ENCODE measurements around the gene HAND2. TPM values are rescaled to one million over a fixed set of nuclear protein-coding genes. Genes with fewer than 3 reads are reported as not detected.

The HAND2 gene
- not detected for polyA plus RNA-seq (2012; ENCODE audit: low read depth, missing spikeins)

GRCh38 chr4:173529477-173530325 is at the start of gene HAND2:
Gene HAND2, minus strand, starts transcription at chr4:173530229. Its CDS starts 940 bp downstream, at chr4:173529289.
- TF ChIP-seq TAF1 (IDR thresholded peaks at IDR 0.05; ENCODE audit: low read depth, low read length) (no peak), SPI1 (IDR thresholded peaks at IDR 0.05; ENCODE audit: low read depth, low read length) (no peak), POLR2A (IDR thresholded peaks at IDR 0.05; ENCODE audit: low read depth, low read length) (no peak), POLR2AphosphoS5 (IDR thresholded peaks at IDR 0.05; ENCODE audit: low read depth, low read length) (no peak), PAX5 (IDR thresholded peaks at IDR 0.05; ENCODE audit: insufficient read depth, low read length, severe bottlenecking) (no peak), POU2F2 (IDR thresholded peaks at IDR 0.05; ENCODE audit: low read depth, low read length) (no peak)
- no peak for DNase-seq (ENCODE audit: insufficient read length, low spot score)
- no peak for FAIRE-seq

GRCh38 chr4:173578956-173579355 is 48.9 kb upstream of the HAND2 start:
- no peak for FAIRE-seq

DNA sequence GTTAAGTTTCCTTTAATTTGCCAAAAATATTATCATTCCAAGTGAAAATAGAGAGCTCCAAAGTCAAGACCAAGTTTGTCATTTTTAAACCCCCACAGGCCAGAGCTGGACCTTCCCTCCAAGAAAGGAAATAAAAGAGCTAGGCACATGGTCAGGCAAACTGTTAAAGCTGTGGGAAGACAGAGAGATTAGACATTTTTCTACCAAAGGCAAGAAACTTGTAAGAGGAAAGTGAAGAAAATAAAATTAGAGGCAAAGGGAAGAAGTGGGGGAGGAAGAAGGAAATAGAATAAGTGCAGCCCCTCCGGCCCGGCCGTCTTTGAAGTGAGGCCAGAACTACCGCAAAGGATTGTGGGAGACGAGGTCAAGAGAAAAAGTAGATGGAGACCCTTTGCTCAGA is 47.9 kb upstream of the HAND2 start:
- no peak for FAIRE-seq
- DNase-seq (ENCODE audit: insufficient read length, low spot score): no peak
- no peak for TF ChIP-seq SPI1 (IDR thresholded peaks at IDR 0.05; ENCODE audit: low read depth, low read length)
- no peak for TF ChIP-seq PAX5 (IDR thresholded peaks at IDR 0.05; ENCODE audit: insufficient read depth, low read length, severe bottlenecking)
- TF ChIP-seq POLR2AphosphoS5 (IDR thresholded peaks at IDR 0.05; ENCODE audit: low read depth, low read length): no peak
- no peak for TF ChIP-seq TAF1 (IDR thresholded peaks at IDR 0.05; ENCODE audit: low read depth, low read length)
- TF ChIP-seq POLR2A (IDR thresholded peaks at IDR 0.05; ENCODE audit: low read depth, low read length): no peak
- TF ChIP-seq POU2F2 (IDR thresholded peaks at IDR 0.05; ENCODE audit: low read depth, low read length): no peak

More at GRCh38 chr4:173578956-173579355, 48.9 kb upstream of the HAND2 start:
- no peak for DNase-seq (ENCODE audit: insufficient read length, low spot score)
- no peak for TF ChIP-seq POU2F2 (IDR thresholded peaks at IDR 0.05; ENCODE audit: low read depth, low read length)
- no peak for TF ChIP-seq POLR2A (IDR thresholded peaks at IDR 0.05; ENCODE audit: low read depth, low read length)
- no peak for TF ChIP-seq PAX5 (IDR thresholded peaks at IDR 0.05; ENCODE audit: insufficient read depth, low read length, severe bottlenecking)
- no peak for TF ChIP-seq POLR2AphosphoS5 (IDR thresholded peaks at IDR 0.05; ENCODE audit: low read depth, low read length)
- no peak for TF ChIP-seq SPI1 (IDR thresholded peaks at IDR 0.05; ENCODE audit: low read depth, low read length)
- TF ChIP-seq TAF1 (IDR thresholded peaks at IDR 0.05; ENCODE audit: low read depth, low read length): no peak

GRCh38 chr4:173575482-173576152 is 45.6 kb upstream of the HAND2 start:
- TF ChIP-seq POLR2AphosphoS5 (IDR thresholded peaks at IDR 0.05; ENCODE audit: low read depth, low read length): no peak
- no peak for TF ChIP-seq POU2F2 (IDR thresholded peaks at IDR 0.05; ENCODE audit: low read depth, low read length)
- TF ChIP-seq PAX5 (IDR thresholded peaks at IDR 0.05; ENCODE audit: insufficient read depth, low read length, severe bottlenecking): no peak
- no peak for TF ChIP-seq POLR2A (IDR thresholded peaks at IDR 0.05; ENCODE audit: low read depth, low read length)
- TF ChIP-seq SPI1 (IDR thresholded peaks at IDR 0.05; ENCODE audit: low read depth, low read length): no peak
- TF ChIP-seq TAF1 (IDR thresholded peaks at IDR 0.05; ENCODE audit: low read depth, low read length): no peak
- FAIRE-seq (no peak), DNase-seq (ENCODE audit: insufficient read length, low spot score) (no peak)

DNA sequence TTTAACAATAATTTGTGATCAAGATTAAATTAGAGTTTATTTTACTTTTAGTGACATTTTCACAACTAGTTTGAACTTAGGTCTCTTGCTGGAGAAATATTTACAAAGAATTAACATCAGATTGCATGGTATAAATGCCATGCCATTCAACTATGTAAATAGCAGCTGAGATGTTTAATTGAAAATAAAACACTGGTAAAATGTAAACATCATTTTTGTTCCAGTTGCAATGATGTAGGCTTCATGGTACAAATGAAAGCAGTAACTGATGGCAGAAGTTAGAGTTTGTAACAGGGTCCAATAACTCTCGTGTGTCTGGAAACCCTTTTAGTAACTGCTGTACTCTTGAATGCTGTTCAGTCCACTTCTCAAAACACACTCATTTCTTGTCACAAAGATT is 43.7 kb upstream of the HAND2 start:
- TF ChIP-seq SPI1 (IDR thresholded peaks at IDR 0.05; ENCODE audit: low read depth, low read length) (no peak), PAX5 (IDR thresholded peaks at IDR 0.05; ENCODE audit: insufficient read depth, low read length, severe bottlenecking) (no peak), POU2F2 (IDR thresholded peaks at IDR 0.05; ENCODE audit: low read depth, low read length) (no peak), POLR2A (IDR thresholded peaks at IDR 0.05; ENCODE audit: low read depth, low read length) (no peak), TAF1 (IDR thresholded peaks at IDR 0.05; ENCODE audit: low read depth, low read length) (no peak), POLR2AphosphoS5 (IDR thresholded peaks at IDR 0.05; ENCODE audit: low read depth, low read length) (no peak)
- FAIRE-seq (no peak), DNase-seq (ENCODE audit: insufficient read length, low spot score) (no peak)

DNA sequence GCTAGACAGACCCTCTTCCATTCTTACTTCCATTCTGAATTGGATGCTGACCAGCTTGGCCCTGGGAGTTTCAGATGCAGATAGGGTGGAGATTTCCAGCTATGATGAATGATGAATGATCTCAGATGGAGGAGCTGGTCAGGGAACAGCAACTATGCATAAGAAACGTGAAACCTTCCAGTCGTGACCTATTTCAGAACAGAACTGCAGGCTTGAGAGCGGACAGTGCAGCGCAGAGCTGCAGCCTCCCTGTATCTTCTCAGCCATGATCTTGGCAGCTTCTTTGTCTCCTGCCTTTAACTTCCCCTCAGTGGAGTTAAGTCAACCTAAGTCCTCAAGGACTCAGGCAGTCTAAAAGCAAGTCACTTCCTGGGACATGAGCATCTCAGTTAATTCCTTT is 43.3 kb upstream of the HAND2 start:
- TF ChIP-seq TAF1 (IDR thresholded peaks at IDR 0.05; ENCODE audit: low read depth, low read length) (no peak), PAX5 (IDR thresholded peaks at IDR 0.05; ENCODE audit: insufficient read depth, low read length, severe bottlenecking) (no peak), POLR2AphosphoS5 (IDR thresholded peaks at IDR 0.05; ENCODE audit: low read depth, low read length) (no peak), SPI1 (IDR thresholded peaks at IDR 0.05; ENCODE audit: low read depth, low read length) (no peak), POU2F2 (IDR thresholded peaks at IDR 0.05; ENCODE audit: low read depth, low read length) (no peak), POLR2A (IDR thresholded peaks at IDR 0.05; ENCODE audit: low read depth, low read length) (no peak)
- DNase-seq (ENCODE audit: insufficient read length, low spot score) (no peak), FAIRE-seq (no peak)

DNA sequence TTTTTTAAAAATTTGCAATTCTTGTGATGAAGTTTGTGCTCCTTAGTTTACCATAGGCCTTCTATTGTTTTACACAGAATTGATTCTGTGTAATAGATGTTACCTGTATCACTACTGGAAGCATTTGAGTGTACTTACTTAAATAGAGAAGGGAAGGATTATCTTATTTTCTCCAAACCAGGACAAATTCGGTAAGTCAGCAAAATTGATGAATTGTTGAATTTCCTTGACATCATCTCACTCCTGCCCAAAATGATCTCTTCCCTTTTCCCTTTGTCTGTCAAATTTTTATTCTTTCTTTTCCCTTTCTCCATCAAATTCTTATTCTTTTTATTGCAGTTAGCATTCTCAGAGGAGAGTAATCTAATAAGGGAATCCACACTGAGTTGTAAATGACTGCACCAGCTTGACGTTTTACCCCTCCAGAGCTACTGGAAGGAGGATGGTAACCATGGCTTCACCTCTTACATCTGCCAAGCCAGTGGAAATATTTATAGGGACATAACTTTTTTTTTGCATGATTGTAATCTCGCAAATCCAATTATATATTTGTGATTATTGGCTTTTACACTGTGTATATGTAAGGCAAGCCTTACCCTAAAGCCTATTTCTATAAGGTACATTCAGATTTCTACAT is 42.6 kb upstream of the HAND2 start:
- TF ChIP-seq POLR2AphosphoS5 (IDR thresholded peaks at IDR 0.05; ENCODE audit: low read depth, low read length) (no peak), TAF1 (IDR thresholded peaks at IDR 0.05; ENCODE audit: low read depth, low read length) (no peak), POLR2A (IDR thresholded peaks at IDR 0.05; ENCODE audit: low read depth, low read length) (no peak), PAX5 (IDR thresholded peaks at IDR 0.05; ENCODE audit: insufficient read depth, low read length, severe bottlenecking) (no peak)
- FAIRE-seq (no peak), DNase-seq (ENCODE audit: insufficient read length, low spot score) (no peak)

- TF ChIP-seq POLR2A (IDR thresholded peaks at IDR 0.05; ENCODE audit: low read depth, low read length): no peak
- no peak for TF ChIP-seq POU2F2 (IDR thresholded peaks at IDR 0.05; ENCODE audit: low read depth, low read length)
- DNase-seq (ENCODE audit: insufficient read length, low spot score) (no peak), FAIRE-seq (peak; percentile 20)
Measured at GRCh38 chr4:173571620-173572019, 41.6 kb upstream of the HAND2 start.

DNA sequence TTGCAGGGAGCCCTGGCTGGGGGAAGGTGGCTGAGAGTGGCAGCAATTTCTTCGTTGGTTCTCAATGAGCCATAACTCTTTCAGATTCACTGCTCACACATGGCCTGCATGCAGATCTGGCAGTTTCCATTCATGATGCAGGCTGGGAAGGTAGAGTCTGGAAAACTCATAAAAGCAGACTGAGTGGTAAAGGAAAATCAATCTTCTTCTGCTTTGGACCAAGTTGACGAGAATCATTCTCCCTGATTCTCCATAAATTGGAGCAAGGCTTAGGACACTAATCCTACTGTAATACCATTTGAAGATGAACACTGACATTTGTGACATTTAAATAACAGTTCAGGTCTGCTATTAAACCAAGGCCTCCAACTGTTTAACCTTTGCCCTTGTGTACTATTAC is 35.3 kb upstream of the HAND2 start:
- DNase-seq (ENCODE audit: insufficient read length, low spot score): no peak
- FAIRE-seq: no peak
- no peak for TF ChIP-seq PAX5 (IDR thresholded peaks at IDR 0.05; ENCODE audit: insufficient read depth, low read length, severe bottlenecking)
- no peak for TF ChIP-seq SPI1 (IDR thresholded peaks at IDR 0.05; ENCODE audit: low read depth, low read length)
- no peak for TF ChIP-seq POLR2AphosphoS5 (IDR thresholded peaks at IDR 0.05; ENCODE audit: low read depth, low read length)
- no peak for TF ChIP-seq POU2F2 (IDR thresholded peaks at IDR 0.05; ENCODE audit: low read depth, low read length)
- no peak for TF ChIP-seq POLR2A (IDR thresholded peaks at IDR 0.05; ENCODE audit: low read depth, low read length)
- no peak for TF ChIP-seq TAF1 (IDR thresholded peaks at IDR 0.05; ENCODE audit: low read depth, low read length)
